Ovary (tissue), 3 donors: ENCODE results near the gene FKBP1B.

Experiments used
- EP300 ChIP-seq: sonication (generic); formaldehyde crosslinking; IDR thresholded peaks from one replicate; pipeline ENCODE4 v1.6.1; 2017; ENCODE audit warnings: antibody characterized with exemption
- TF ChIP-seq, protein P1 (sequence below), 3 donors: fragments of 450-650 bp in 2 of 3; fragments of 200-600 bp in 1 of 3; IDR thresholded peaks; one replicate each; pipeline versions ENCODE4 v1.5.1 to v1.8.0; 2016 to 2022; ENCODE audit warnings: antibody characterized with exemption in 3 of 3, mild to moderate bottlenecking in 1 of 3
- donor health status: DM: no; HTN: no; CAD: no.

DNA sequence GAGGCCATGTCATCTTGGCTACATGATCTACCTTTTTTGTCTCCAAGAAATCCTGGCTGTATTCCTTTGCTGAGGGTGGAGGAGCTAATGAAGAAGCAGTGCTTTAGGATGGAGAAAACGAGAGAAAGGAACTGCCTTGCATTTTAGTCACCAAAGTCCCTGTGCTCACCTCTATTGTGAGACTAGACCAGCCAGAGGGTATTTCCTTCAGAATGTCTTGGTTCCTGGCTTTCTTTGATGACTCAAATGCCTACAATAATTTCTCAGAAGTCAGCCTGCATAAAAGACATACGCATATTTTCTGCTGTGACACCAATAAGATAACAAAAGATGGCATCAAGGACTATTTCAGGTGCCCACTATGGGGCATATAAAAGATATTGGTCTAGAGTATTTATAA is 15.8 kb downstream of the FKBP1B start:
- no peak for TF ChIP-seq EP300
- TF ChIP-seq, protein P1, sequence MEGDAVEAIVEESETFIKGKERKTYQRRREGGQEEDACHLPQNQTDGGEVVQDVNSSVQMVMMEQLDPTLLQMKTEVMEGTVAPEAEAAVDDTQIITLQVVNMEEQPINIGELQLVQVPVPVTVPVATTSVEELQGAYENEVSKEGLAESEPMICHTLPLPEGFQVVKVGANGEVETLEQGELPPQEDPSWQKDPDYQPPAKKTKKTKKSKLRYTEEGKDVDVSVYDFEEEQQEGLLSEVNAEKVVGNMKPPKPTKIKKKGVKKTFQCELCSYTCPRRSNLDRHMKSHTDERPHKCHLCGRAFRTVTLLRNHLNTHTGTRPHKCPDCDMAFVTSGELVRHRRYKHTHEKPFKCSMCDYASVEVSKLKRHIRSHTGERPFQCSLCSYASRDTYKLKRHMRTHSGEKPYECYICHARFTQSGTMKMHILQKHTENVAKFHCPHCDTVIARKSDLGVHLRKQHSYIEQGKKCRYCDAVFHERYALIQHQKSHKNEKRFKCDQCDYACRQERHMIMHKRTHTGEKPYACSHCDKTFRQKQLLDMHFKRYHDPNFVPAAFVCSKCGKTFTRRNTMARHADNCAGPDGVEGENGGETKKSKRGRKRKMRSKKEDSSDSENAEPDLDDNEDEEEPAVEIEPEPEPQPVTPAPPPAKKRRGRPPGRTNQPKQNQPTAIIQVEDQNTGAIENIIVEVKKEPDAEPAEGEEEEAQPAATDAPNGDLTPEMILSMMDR (IDR thresholded peaks at IDR 0.05) = no peak
